Measurements from ENCODE around the gene SIVA1. TPM values are rescaled to one million over a fixed set of nuclear protein-coding genes. Genes with fewer than 3 reads are reported as not detected.

SIVA1 gene
- total and polyA plus RNA-seq, 2 of the 8 experiments (the other 6 are each of a cell fraction or from before 2014, with no cell fraction given): 123 to 589 TPM

- TF ChIP-seq ATF2 (IDR thresholded peaks at IDR 0.05; ENCODE audit: low read length) (no peak), EP300 (IDR thresholded peaks at IDR 0.05; ENCODE audit: borderline replicate concordance in 1 of 2, low read depth in 2 of 2, low read length in 2 of 2) (no peak), CHD1 (IDR thresholded peaks at IDR 0.05; ENCODE audit: low read depth, low read length) (no peak), RNF2 (IDR thresholded peaks at IDR 0.05; ENCODE audit: borderline replicate concordance, low read depth, low read length, missing control alignments, poor library complexity, severe bottlenecking) (no peak)
These were observed 43.4 kb upstream of the SIVA1 start (continued) for GRCh38 chr14:104709387-104710039.
